ENCODE results near the gene NFATC1.
A peak's percentile ranks its signal among the peaks of the same experiment; 100 is the strongest.

NFATC1 gene

GRCh38 chr18:79367989-79368388 is 27.7 kb upstream of the NFATC1 start:
- H3K27ac ChIP-seq (ENCODE audit: poor library complexity, severe bottlenecking), result no peak overlapping the region
- H3K36me3 ChIP-seq (ENCODE audit: low read depth), result no peaks in the 10 kb centered on the region
- DNase-seq (ENCODE audit: low spot score) (no peak), ATAC-seq (ENCODE audit: low read depth) (no peak)
- H3K9me3 ChIP-seq (ENCODE audit: severe bottlenecking), result no peaks in the 10 kb centered on the region
- H3K4me1 ChIP-seq (ENCODE audit: insufficient read depth, poor library complexity, severe bottlenecking), result no peaks in the 10 kb centered on the region
- no peaks in the 10 kb centered on the region for H3K27me3 ChIP-seq (ENCODE audit: insufficient read depth, poor library complexity, severe bottlenecking)
- TF ChIP-seq CTCF (IDR thresholded peaks at IDR 0.05; ENCODE audit: poor library complexity, severe bottlenecking), result no peak
- no peak overlapping the region for H3K4me3 ChIP-seq (ENCODE audit: severe bottlenecking)

- Histone ChIP-seq H3K4me3 (ENCODE audit: severe bottlenecking) (no peak overlapping the region), H3K4me1 (ENCODE audit: insufficient read depth, poor library complexity, severe bottlenecking) (no peaks in the 10 kb centered on the region), H3K36me3 (ENCODE audit: low read depth) (no peaks in the 10 kb centered on the region), H3K27ac (ENCODE audit: poor library complexity, severe bottlenecking) (no peak overlapping the region), H3K9me3 (ENCODE audit: severe bottlenecking) (no peaks in the 10 kb centered on the region), H3K27me3 (ENCODE audit: insufficient read depth, poor library complexity, severe bottlenecking) (no peaks in the 10 kb centered on the region)
- ATAC-seq (ENCODE audit: low read depth) (no peak), DNase-seq (ENCODE audit: low spot score) (no peak)
- no peak for TF ChIP-seq CTCF (IDR thresholded peaks at IDR 0.05; ENCODE audit: poor library complexity, severe bottlenecking)
These were observed 27.0 kb upstream of the NFATC1 start for GRCh38 chr18:79368681-79369080.

- no peak for TF ChIP-seq CTCF (IDR thresholded peaks at IDR 0.05; ENCODE audit: poor library complexity, severe bottlenecking)
- Histone ChIP-seq H3K4me1 (ENCODE audit: insufficient read depth, poor library complexity, severe bottlenecking) (no peaks in the 10 kb centered on the region), H3K36me3 (ENCODE audit: low read depth) (no peaks in the 10 kb centered on the region), H3K9me3 (ENCODE audit: severe bottlenecking) (no peaks in the 10 kb centered on the region), H3K4me3 (ENCODE audit: severe bottlenecking) (no peak overlapping the region), H3K27me3 (ENCODE audit: insufficient read depth, poor library complexity, severe bottlenecking) (no peaks in the 10 kb centered on the region), H3K27ac (ENCODE audit: poor library complexity, severe bottlenecking) (no peak overlapping the region)
- ATAC-seq (ENCODE audit: low read depth) (0 out of 3 replicates have a peak, but pooled peaks have one; percentile 53), DNase-seq (ENCODE audit: low spot score) (no peak)
These were observed 24.1 kb upstream of the NFATC1 start for GRCh38 chr18:79371561-79372121.

- no peak for ATAC-seq (ENCODE audit: low read depth)
- no peak for DNase-seq (ENCODE audit: low spot score)
- Histone ChIP-seq H3K4me1 (ENCODE audit: insufficient read depth, poor library complexity, severe bottlenecking) (no peaks in the 10 kb centered on the region), H3K27me3 (ENCODE audit: insufficient read depth, poor library complexity, severe bottlenecking) (no peaks in the 10 kb centered on the region), H3K4me3 (ENCODE audit: severe bottlenecking) (no peak overlapping the region), H3K36me3 (ENCODE audit: low read depth) (no peaks in the 10 kb centered on the region), H3K27ac (ENCODE audit: poor library complexity, severe bottlenecking) (no peak overlapping the region), H3K9me3 (ENCODE audit: severe bottlenecking) (no peaks in the 10 kb centered on the region)
- no peak for TF ChIP-seq CTCF (IDR thresholded peaks at IDR 0.05; ENCODE audit: poor library complexity, severe bottlenecking)
These were observed 23.3 kb upstream of the NFATC1 start for GRCh38 chr18:79372461-79372860.

- Histone ChIP-seq H3K4me3 (ENCODE audit: severe bottlenecking) (no peak overlapping the region), H3K4me1 (ENCODE audit: insufficient read depth, poor library complexity, severe bottlenecking) (no peaks in the 10 kb centered on the region), H3K27ac (ENCODE audit: poor library complexity, severe bottlenecking) (no peak overlapping the region), H3K36me3 (ENCODE audit: low read depth) (no peaks in the 10 kb centered on the region), H3K27me3 (ENCODE audit: insufficient read depth, poor library complexity, severe bottlenecking) (no peaks in the 10 kb centered on the region), H3K9me3 (ENCODE audit: severe bottlenecking) (no peaks in the 10 kb centered on the region)
- no peak for ATAC-seq (ENCODE audit: low read depth)
- no peak for TF ChIP-seq CTCF (IDR thresholded peaks at IDR 0.05; ENCODE audit: poor library complexity, severe bottlenecking)
- DNase-seq (ENCODE audit: low spot score), result no peak
These were observed 22.7 kb upstream of the NFATC1 start for GRCh38 chr18:79372991-79373390.
